Gastrocnemius medialis (tissue), 4 donors: ENCODE data around the gene TEX14. TPM values are rescaled to one million over a fixed set of nuclear protein-coding genes. Genes with fewer than 3 reads are reported as not detected.

Experiments used
- ATAC-seq, 2 donors: fragments of 150-250 bp; one replicate each; pipeline ENCODE4 v1.9.1; 2016
- DNase-seq, 2 donors: peaks; one replicate each; pipeline ENCODE4 v3.0.0-alpha.2; 2019
- H3K27ac ChIP-seq, 4 donors: fragments of 200-600 bp; sonication (generic); 1 replicate in 1 of 4; 2 replicates in 3 of 4; pipeline ENCODE4 v1.5.1; 2016 to 2018; ENCODE audit warnings: mild to moderate bottlenecking in 2 of 4, moderate library complexity in 1 of 4
- H3K27me3 ChIP-seq, 3 donors: fragments of 200-600 bp; sonication (generic) in 2 of 3; 1 replicate in 1 of 3; 2 replicates in 2 of 3; pipeline versions ENCODE4 v1.5.1 to v1.6.0; 2016 to 2019; ENCODE audit warnings: mild to moderate bottlenecking in 1 of 3, moderate library complexity in 1 of 3
- H3K36me3 ChIP-seq, 2 donors: fragments of 200-600 bp; sonication (generic) in 1 of 2; one replicate each; pipeline ENCODE4 v1.5.1; 2017 to 2018
- H3K4me1 ChIP-seq, 2 donors: fragments of 200-600 bp; sonication (generic) in 1 of 2; one replicate each; pipeline ENCODE4 v1.5.1; 2016 to 2017; ENCODE audit warnings: mild to moderate bottlenecking in 2 of 2
- H3K4me3 ChIP-seq, 4 donors: fragments of 200-600 bp; sonication (generic) in 3 of 4; 1 replicate in 1 of 4; 2 replicates in 3 of 4; pipeline ENCODE4 v1.5.1; 2016 to 2019; ENCODE audit warnings: mild to moderate bottlenecking in 2 of 4
- H3K9me3 ChIP-seq, 3 donors: fragments of 200-600 bp; sonication (generic) in 2 of 3; 1 replicate in 1 of 3; 2 replicates in 2 of 3; pipeline ENCODE4 v1.5.1; 2016 to 2019
- POLR2A ChIP-seq, 2 donors: fragments of 450-650 bp; IDR thresholded peaks; one replicate each; pipeline ENCODE4 v1.6.1; 2017; ENCODE audit warnings: antibody characterized with exemption in 2 of 2, mild to moderate bottlenecking in 2 of 2, moderate library complexity in 2 of 2
- in situ Hi-C, 4 donors: fragments of 200-750 bp; cut with MboI; loops; one replicate each; pipeline versions ENCODE4 v1.15.0 to v1.8.0; 2017; ENCODE audit warnings: low sequenced_read_pairs in 4 of 4
- intact Hi-C: fragments of 100-400 bp; cut with DNase I; formaldehyde crosslinking; loops from one replicate; pipeline ENCODE4 v1.15.1; 2023; ENCODE audit warnings: low total_unique reads
- total RNA-seq, 4 donors: library from RNA; depleted of rRNA; stranded (reverse); fragments of >200 nt; gene quantifications; one replicate each; pipeline versions ENCODE4 v1.1.0 to v1.2.3, GENCODE V29; 2016
- TF ChIP-seq, protein P1 (sequence below), 5 experiments: fragments of 450-650 bp in 3 of 5; fragments of 200-600 bp in 2 of 5; sonication (generic) in 2 of 5; IDR thresholded peaks in 4 of 5; conservative IDR thresholded peaks in 1 of 5; 1 replicate in 4 of 5; 2 replicates in 1 of 5; pipeline ENCODE4 v1.5.1; 2016 to 2019; ENCODE audit warnings: antibody characterized with exemption in 5 of 5, mild to moderate bottlenecking in 3 of 5, moderate library complexity in 3 of 5

TEX14 gene
- total RNA-seq, 4 donors from 2014 or later = not detected

DNA sequence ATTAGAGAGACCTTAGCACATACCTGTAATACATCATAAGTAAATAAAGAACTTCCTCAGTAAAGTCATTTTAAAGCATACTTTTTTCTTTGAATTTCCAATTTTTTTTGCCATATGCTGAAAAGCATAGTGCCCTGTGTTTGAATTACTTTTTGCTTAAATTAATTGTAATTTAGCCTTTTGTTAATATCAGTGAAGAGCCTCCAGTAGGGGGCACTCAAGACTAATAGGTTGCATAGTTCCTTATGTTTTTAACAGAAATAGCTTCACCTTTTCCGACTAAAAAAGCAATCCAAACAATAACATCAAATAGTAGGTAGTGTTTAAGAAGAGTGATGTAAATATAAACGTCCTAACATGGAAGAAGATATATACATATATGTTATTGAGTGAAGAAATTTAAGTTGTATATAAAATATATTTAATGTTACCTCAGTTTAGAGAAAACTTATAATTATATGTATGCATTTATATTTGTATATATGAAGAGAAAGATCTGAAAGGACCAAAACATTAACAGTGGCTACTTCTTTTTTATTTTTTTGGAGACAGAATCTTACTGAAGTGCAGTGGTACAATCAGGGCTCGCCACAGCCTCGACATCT lies 19.2 kb upstream of the TEX14 start:
- H3K36me3 ChIP-seq = peaks cover 0 to 22% of the 10 kb centered on the region in 2 donors
- intact Hi-C loops (loop anchor here (2.0 kb wide), 1 partner anchor 294 kb away; no protein-coding TSS in a partner anchor), in situ Hi-C loops (loop anchor here in 2 of 4 donors (10.0 to 25.0 kb wide), 2 partner anchors 294 to 301 kb away; no protein-coding TSS in a partner anchor)
- H3K27ac ChIP-seq = no peak overlapping the region
- no peak for DNase-seq
- no peaks in the 10 kb centered on the region for H3K27me3 ChIP-seq
- no peaks in the 10 kb centered on the region for H3K4me1 ChIP-seq
- ATAC-seq = no peak
- H3K4me3 ChIP-seq = no peak overlapping the region
- H3K9me3 ChIP-seq = no peaks in the 10 kb centered on the region
- TF ChIP-seq POLR2A (IDR thresholded peaks at IDR 0.05) = no peak
- TF ChIP-seq, protein P1, sequence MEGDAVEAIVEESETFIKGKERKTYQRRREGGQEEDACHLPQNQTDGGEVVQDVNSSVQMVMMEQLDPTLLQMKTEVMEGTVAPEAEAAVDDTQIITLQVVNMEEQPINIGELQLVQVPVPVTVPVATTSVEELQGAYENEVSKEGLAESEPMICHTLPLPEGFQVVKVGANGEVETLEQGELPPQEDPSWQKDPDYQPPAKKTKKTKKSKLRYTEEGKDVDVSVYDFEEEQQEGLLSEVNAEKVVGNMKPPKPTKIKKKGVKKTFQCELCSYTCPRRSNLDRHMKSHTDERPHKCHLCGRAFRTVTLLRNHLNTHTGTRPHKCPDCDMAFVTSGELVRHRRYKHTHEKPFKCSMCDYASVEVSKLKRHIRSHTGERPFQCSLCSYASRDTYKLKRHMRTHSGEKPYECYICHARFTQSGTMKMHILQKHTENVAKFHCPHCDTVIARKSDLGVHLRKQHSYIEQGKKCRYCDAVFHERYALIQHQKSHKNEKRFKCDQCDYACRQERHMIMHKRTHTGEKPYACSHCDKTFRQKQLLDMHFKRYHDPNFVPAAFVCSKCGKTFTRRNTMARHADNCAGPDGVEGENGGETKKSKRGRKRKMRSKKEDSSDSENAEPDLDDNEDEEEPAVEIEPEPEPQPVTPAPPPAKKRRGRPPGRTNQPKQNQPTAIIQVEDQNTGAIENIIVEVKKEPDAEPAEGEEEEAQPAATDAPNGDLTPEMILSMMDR (IDR thresholded peaks at IDR 0.05 in 4 of 5, conservative IDR thresholded peaks at IDR 0.05 in 1 of 5) = peak; percentile 24 to 61 (median 41)

DNA sequence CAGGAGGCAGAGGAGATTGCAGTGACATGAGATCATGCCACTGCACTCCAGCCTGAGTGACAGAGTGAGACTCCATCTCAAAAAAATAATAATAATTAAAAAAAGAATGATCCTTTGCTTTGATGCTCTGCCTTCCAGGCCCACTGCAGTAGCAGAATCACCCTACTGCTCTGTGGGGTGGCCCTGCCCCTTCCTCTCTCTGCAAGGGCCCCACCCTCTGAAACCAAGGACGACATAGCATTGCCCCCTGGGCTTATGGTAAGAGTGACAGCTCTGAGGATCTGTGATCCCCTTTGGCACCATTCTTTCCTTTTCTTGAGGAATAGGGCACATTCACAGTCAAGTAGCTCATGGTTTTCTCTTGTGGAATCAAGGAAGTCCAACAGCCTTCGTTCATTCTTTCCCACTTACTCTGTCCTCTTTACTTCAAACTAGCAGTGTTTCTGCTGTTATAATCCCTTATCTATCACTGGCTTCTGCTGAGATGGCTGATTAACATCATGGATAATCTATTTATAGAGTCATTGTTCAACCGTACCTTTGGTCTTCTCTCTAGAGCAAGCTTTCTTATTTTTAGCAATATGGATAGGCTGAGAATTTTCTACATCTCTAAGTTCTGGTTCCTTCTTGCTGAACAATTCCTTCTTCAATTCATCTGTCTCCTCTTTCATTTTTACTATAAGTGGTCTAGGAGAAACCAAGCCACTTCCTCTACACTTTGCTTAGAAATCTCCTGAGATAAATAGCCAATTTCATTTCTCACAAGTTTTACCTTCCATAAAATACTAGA lies 14.7 kb upstream of the TEX14 start:
- Histone ChIP-seq H3K27ac (no peak overlapping the region), H3K9me3 (no peaks in the 10 kb centered on the region), H3K4me1 (no peaks in the 10 kb centered on the region), H3K27me3 (no peaks in the 10 kb centered on the region), H3K36me3 (peaks cover 0 to 18% of the 10 kb centered on the region in 2 donors), H3K4me3 (no peak overlapping the region)
- intact Hi-C loops (no loop called here), in situ Hi-C loops (loop anchor here in 2 of 4 donors (5.0 to 25.0 kb wide), 2 partner anchors 306 kb away; no protein-coding TSS in a partner anchor)
- TF ChIP-seq, protein P1 (IDR thresholded peaks at IDR 0.05 in 4 of 5, conservative IDR thresholded peaks at IDR 0.05 in 1 of 5) = no peak
- TF ChIP-seq POLR2A (IDR thresholded peaks at IDR 0.05) = no peak
- ATAC-seq (no peak), DNase-seq (no peak)

DNA sequence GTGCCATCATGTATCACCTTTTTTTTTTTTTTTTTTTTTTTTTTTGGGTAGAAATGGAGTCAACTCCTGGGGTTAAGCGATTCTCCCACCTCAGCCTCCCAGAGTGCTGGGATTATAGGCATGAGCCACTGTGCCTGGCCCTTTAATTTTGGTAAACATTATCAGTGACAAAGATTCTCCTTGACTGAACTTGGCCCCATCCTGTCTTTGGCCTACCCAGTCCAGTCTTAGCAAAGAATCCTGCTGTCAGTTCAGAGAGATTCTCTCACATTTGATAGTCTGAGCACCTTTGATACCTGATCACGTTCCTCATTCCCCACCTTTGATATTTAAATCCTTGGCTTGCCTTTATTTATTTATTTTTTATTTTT lies 12.1 kb upstream of the TEX14 start:
- H3K9me3 ChIP-seq = no peaks in the 10 kb centered on the region
- in situ Hi-C loops (loop anchor here in 1 of 4 donors (25.0 kb wide), 1 partner anchor 308 kb away; no protein-coding TSS in a partner anchor), intact Hi-C loops (no loop called here)
- H3K4me3 ChIP-seq = no peak overlapping the region
- TF ChIP-seq POLR2A (IDR thresholded peaks at IDR 0.05) = no peak
- TF ChIP-seq, protein P1 (IDR thresholded peaks at IDR 0.05 in 4 of 5, conservative IDR thresholded peaks at IDR 0.05 in 1 of 5) = no peak
- H3K27me3 ChIP-seq = no peaks in the 10 kb centered on the region
- no peak overlapping the region for H3K27ac ChIP-seq
- no peaks in the 10 kb centered on the region for H3K4me1 ChIP-seq
- DNase-seq (no peak), ATAC-seq (no peak)
- H3K36me3 ChIP-seq = peaks cover 6 to 19% of the 10 kb centered on the region in 2 donors

DNA sequence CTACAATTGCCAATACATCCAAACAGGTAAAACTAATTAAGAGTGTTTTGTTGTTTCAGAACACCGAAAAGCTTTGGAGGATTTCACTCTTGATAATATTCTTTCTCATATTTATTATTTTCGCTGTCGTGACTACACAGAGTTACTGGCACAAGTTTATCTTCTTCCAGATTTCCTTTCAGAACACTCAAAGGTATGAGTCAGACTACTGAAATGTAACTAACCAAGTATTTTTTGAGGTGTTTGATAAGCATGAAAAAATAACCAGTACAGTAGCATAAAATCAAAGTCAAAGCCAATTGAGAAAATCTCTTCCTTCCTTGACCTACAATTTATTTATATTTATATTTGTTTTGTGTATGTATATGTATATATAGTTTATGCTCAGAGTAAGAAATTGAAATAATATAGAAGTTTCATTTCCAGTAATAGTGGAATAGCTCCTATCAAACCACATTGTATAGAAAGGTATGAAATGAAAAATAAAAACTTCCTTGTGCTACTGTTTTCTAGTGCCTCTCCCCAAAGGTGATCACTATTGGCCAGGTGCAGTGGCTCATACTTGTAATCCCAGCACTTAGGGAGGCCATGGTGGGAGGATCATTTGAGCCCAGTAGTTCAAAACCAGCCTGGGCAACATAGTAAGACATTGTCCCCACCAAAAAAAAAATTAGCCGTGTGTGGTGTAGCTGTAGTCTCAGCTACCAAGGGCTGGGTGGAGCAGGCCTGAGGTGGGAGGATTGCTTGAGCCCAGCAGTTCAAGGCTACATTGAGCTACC lies 11.5 kb upstream of the TEX14 start:
- intact Hi-C loops = no loop called here
- no peak for TF ChIP-seq POLR2A (IDR thresholded peaks at IDR 0.05)
- TF ChIP-seq, protein P1 (IDR thresholded peaks at IDR 0.05 in 4 of 5, conservative IDR thresholded peaks at IDR 0.05 in 1 of 5) = no peak
- in situ Hi-C loops = loop anchor here in 1 of 4 donors (25.0 kb wide), 1 partner anchor 309 kb away; no protein-coding TSS in a partner anchor
- Histone ChIP-seq H3K9me3 (no peaks in the 10 kb centered on the region), H3K36me3 (peaks cover 6 to 19% of the 10 kb centered on the region in 2 donors), H3K27ac (no peak overlapping the region), H3K27me3 (no peaks in the 10 kb centered on the region), H3K4me3 (no peak overlapping the region), H3K4me1 (no peaks in the 10 kb centered on the region)
- DNase-seq = no peak
- ATAC-seq = no peak
